Right cardiac atrium (tissue), 5 donors: ENCODE measurements around the gene CABLES1. TPM values are rescaled to one million over a fixed set of nuclear protein-coding genes. Genes with fewer than 3 reads are reported as not detected.

Experiments
- ATAC-seq, 2 donors: fragments of 200-7000 bp; cut with Tn5 transposase; one replicate each; pipeline versions ENCODE4 v1.8.0 to v1.9.1; 2020; ENCODE audit warnings: moderate library complexity in 2 of 2, mild to moderate bottlenecking in 1 of 2
- DNase-seq, 3 donors: peaks; one replicate each; pipeline ENCODE4 v3.0.0-alpha.2; 2020
- H3K27ac ChIP-seq: one replicate; pipeline ENCODE4 v1.5.1; 2013; ENCODE audit warnings: mild to moderate bottlenecking, low read length, control low read depth, moderate library complexity
- H3K27me3 ChIP-seq: one replicate; pipeline ENCODE4 v1.6.1; 2013; ENCODE audit not compliant: control insufficient read depth, insufficient read depth
- H3K4me1 ChIP-seq: one replicate; pipeline ENCODE4 v1.6.1; 2013; ENCODE audit warnings: low read length; ENCODE audit not compliant: control insufficient read depth, insufficient read depth
- H3K4me3 ChIP-seq: one replicate; pipeline ENCODE4 v1.5.1; 2013; ENCODE audit warnings: low read length, control low read depth
- H3K9me3 ChIP-seq: one replicate; pipeline ENCODE4 v1.6.1; 2013; ENCODE audit warnings: low read length; ENCODE audit not compliant: control insufficient read depth
- WGBS: extraction: QIAGEN DNeasy Blood & Tissue Kit; methylation state at CpG from one replicate; pipeline ENCODE4 v1.1.7; 2013; 5-methylcytosine and 5-hydroxymethylcytosine counted together
- intact Hi-C, 4 donors: fragments of 100-400 bp; cut with DNase I; formaldehyde crosslinking; loops; one replicate each; pipeline versions ENCODE4 v1.11.0 to v1.14.0; 2022 to 2023
- polyA plus RNA-seq: library from polyadenylated mRNA; stranded (reverse); fragments of 200-250 nt; gene quantifications from one replicate; pipeline ENCODE4 v1.2.3, GENCODE V29; 2013
- total RNA-seq, 4 donors: library from RNA; stranded (reverse); fragmentation: NEBNext Ultra II Directional; extraction: Animal tissue kit (Norgen Biotek cat#: 25700); gene quantifications; one replicate each; pipeline ENCODE4 v1.2.1, GENCODE V29; 2021
- donor health status: healthy with polysubstance abuse.
- donor health status: DM: no; HTN: yes; CAD: no.
- donor health status: DM: no; HTN: no; CAD: no.
- donor health status: DM: no; HTN: yes; CAD: no; lungs with severe emphysema.
- donor health status: DM: yes; HTN: yes; CAD: no.

Gene CABLES1
- total and polyA plus RNA-seq, 5 donors = 3.2 to 5.6 (median 4.1) TPM

DNA sequence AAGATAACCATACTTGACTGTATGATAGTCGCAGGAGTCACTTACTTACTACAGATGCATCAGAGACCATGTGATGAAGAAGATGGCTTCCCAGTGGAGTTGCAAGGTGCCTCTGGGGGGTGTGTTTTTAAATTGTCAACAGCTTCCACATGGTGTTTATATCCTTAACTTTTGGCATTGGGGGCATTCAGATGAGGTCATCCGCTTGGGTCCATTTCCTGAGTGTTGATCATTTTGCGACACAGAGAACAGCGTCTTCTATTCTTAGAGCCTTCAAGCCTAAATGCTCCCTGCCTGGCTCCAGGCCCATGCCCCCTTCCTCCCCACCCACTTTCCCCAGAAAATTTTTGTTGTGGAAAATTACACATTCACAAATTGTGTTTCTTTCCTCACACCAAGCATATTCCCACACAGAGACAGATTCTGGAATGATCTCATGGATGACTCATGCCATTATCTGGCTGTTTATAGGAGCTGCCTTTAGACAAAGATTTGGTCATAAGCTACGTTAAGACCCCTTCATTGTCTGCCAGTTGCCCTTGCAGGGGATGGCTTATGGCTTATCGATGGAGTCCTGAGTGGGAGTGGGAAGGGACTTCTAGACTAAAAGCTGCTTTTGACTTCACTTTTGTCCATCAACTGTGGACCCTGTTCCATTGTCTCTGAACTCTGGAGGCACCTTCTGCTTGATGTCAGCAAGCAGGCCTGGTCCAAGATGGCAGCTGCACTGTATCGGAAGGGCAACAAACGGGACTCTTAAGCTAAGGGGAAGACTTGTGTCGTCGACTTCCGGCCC is 91.8 kb downstream of the CABLES1 start:
- intact Hi-C loops = loop anchor here in 1 of 4 donors (10.0 kb wide), 1 partner anchor 92 kb away; the partner anchor contains the start of gene CABLES1
- H3K27ac ChIP-seq = peak overlapping the region; percentile 94
- 38% methylated on average over 11 of the region's 11 CpGs for WGBS
- peak; percentile 57 to 69 for ATAC-seq
- H3K27me3 ChIP-seq = no peaks in the 10 kb centered on the region
- H3K4me1 ChIP-seq = peaks cover 4% of the 10 kb centered on the region
- no peaks in the 10 kb centered on the region for H3K9me3 ChIP-seq
- DNase-seq = peak; percentile 78 to 86 (median 86)
- no peak overlapping the region for H3K4me3 ChIP-seq

DNA sequence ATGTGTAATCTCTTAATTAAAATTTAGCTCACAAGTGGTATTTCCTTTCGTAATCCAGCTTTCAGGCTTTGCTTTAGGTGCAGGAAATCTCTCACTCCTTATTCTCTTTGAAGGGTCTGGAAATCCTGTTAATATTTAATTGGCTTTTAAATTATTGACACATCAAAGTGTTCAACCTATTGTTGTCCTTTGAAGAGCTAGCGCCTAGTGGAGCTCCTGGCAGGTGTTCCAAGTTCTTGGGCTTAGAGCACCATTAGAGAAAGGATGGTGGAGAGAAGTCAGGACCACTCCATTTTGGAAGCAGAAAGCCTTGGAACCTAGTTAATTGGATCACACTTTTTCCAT is 92.4 kb downstream of the CABLES1 start:
- no peak for DNase-seq
- WGBS = 73% methylated on average over 2 of the region's 2 CpGs

DNA sequence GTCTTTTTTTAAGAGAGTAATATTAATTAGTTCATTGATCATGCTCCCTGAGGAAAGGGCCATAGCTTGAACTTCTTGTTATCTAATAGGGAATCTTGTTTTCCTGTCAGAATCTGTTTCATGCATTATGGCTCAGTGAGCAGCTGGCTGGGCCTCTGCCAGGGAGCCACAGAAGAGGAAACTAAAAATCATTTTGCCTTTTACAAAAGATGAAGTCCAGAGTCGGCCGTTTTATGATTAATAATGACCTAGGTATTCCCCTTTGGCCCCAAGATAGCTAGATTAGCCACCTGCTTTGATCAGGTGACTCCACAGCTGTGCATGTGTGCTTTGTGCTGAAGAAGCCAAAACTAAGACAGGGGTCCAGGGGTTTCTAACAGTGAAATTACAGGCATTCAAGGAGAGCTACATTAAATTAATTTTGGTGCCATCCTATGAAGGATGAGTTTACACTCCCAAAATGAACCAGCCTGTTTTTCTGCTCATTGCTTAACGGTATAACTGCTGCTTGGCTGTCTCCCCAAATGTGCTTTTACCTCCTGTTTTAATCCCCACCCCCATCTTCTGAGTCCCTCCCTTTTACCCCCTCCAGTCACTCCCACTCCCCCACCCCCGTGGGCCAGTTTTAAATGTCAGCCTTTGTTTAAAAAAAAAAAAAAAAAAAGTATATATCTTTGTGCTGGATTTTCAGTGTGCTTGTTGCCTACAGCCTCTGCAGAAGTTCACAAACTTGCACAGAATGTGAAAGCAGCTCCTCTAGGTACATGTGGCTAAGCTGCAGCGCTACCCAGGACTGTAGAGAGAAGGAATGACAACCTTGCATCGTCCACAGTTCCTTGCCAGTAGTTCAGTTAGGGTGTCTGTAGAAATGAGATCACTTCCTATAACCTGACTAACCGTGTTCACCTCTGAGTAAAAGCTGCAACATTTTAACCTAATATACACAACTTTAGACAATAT is 93.1 kb downstream of the CABLES1 start:
- WGBS = 36% methylated on average over 7 of the region's 7 CpGs
- no peaks in the 10 kb centered on the region for H3K9me3 ChIP-seq
- DNase-seq = peak in 1 of 3 donors; percentile 69
- ATAC-seq = no peak
- H3K4me3 ChIP-seq = no peak overlapping the region
- peak overlapping the region; percentile 39 for H3K27ac ChIP-seq
- H3K27me3 ChIP-seq = no peaks in the 10 kb centered on the region
- intact Hi-C loops = loop anchor here in 1 of 4 donors (10.0 kb wide), 1 partner anchor 94 kb away; the partner anchor contains the start of gene CABLES1
- peaks cover 4% of the 10 kb centered on the region for H3K4me1 ChIP-seq

More for the DNA sequence above, 92.4 kb downstream of the CABLES1 start:
- ATAC-seq = no peak
- Histone ChIP-seq H3K27ac (peak overlapping the region; percentile 94), H3K4me3 (no peak overlapping the region), H3K27me3 (no peaks in the 10 kb centered on the region), H3K9me3 (no peaks in the 10 kb centered on the region), H3K4me1 (peaks cover 4% of the 10 kb centered on the region)
- intact Hi-C loops = loop anchor here in 1 of 4 donors (10.0 kb wide), 1 partner anchor 93 kb away; the partner anchor contains the start of gene CABLES1

DNA sequence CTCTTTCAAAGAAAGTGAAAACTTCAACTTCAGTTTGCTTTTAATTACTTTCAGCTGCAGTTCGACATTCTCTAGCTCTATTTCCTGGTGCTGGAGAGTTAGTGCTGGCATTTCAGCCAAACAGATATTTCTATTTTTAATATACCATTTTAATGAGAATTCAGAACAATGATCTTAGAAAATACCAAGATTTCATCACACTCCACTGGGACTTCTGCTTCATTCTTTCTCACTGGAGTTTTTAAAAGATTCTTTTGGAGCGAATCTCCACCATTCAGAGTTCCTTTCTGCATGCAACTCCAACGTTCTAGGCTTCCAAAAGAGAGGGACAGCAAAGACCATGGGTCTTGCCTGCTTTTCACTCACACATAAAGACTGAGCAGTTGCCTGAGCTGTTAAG is 94.2 kb downstream of the CABLES1 start:
- H3K4me1 ChIP-seq = peaks cover 4% of the 10 kb centered on the region
- H3K4me3 ChIP-seq = no peak overlapping the region
- H3K9me3 ChIP-seq = no peaks in the 10 kb centered on the region
- intact Hi-C loops = loop anchor here in 1 of 4 donors (10.0 kb wide), 1 partner anchor 95 kb away; the partner anchor contains the start of gene CABLES1
- ATAC-seq = no peak
- H3K27me3 ChIP-seq = no peaks in the 10 kb centered on the region
- no peak overlapping the region for H3K27ac ChIP-seq
- 49% methylated on average over 3 of the region's 3 CpGs for WGBS
- DNase-seq = no peak

DNA sequence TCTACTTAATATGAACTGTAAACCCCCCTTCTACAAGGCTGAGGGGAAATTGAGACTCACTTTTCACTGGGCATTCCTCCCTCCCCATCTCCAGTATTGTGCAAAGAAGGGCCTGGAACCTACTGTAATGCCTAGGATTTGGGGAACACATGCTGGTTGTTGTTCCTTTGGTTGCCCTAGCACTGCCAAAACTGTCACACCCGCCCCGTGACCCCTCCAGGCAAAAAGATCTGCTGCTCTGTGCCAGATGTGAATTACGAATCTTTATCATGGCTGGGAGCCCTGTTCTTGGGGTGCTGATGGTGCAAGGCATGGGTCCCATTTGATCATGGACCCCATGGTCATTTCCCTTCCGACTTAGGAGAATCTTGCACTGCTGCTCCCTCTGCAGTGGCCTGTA is 95.4 kb downstream of the CABLES1 start:
- Histone ChIP-seq H3K9me3 (no peaks in the 10 kb centered on the region), H3K4me1 (peaks cover 4% of the 10 kb centered on the region), H3K4me3 (no peak overlapping the region), H3K27me3 (no peaks in the 10 kb centered on the region), H3K27ac (peak overlapping the region; percentile 82)
- 61% methylated on average over 4 of the region's 4 CpGs for WGBS
- intact Hi-C loops = loop anchor here in 1 of 4 donors (10.0 kb wide), 1 partner anchor 96 kb away; the partner anchor contains the start of gene CABLES1
- peak in 2 of 3 donors; percentile 61 to 79 for DNase-seq
- peak; percentile 20 to 47 for ATAC-seq

DNA sequence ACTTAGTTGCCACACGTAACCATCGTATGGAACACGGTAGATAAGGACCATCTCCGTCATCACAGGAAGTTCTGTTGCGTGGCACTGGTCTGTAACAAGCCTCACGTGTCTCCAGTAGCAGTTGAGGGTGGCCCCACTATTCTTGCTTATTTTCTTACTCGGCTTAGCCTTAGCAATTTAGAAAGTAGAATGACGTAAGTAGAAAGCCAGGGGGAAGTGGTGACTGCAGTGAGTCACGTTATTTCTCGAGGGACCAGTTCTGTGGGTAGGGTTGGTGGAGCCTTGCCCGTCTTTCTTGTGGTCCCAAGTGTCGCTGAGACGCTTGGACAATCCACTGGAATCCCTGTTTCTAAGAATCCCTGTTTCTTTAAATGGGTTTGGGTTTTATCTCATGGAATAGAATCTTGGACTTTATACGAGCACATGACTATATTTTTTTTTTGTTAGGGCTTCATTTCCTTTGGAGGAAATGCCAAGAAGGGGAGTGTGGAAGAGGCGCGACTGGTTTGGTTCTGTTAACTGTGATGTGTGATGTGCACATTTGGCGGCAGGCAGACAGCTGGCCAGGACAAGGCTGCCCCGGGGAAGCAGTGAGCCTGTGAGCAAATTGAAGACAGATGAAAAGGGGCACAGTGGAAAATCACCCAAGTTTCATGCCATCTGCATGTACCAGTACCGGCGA is 96.2 kb downstream of the CABLES1 start:
- intact Hi-C loops = loop anchor here in 1 of 4 donors (10.0 kb wide), 1 partner anchor 97 kb away; the partner anchor contains the start of gene CABLES1
- ATAC-seq (peak; percentile 89 to 90), DNase-seq (peak; percentile 82 to 89 (median 83))
- H3K4me3 ChIP-seq = no peak overlapping the region
- peak overlapping the region; percentile 32 for H3K27ac ChIP-seq
- H3K9me3 ChIP-seq = no peaks in the 10 kb centered on the region
- H3K4me1 ChIP-seq = peaks cover 4% of the 10 kb centered on the region
- H3K27me3 ChIP-seq = no peaks in the 10 kb centered on the region
- WGBS = 29% methylated on average over 20 of the region's 20 CpGs

DNA sequence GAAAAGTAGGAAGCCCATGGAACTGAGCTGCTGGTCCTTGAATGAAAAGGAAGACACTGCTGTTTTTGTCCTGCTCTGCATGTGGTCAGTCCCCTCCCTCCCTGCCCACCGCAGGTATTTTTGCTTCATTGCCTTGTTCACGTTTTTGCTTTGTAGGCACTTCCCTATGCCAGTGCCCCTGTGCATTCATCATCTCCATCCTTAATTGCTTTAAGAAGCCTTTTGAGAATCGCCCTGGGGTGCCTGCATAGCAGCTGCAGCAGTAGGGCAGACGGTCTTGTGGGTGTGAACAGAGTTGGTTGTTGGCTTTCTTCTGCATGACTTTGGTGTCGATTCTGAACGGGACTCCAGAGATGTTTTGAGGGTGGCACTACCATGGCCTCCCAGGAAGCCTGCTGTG is 97.0 kb downstream of the CABLES1 start:
- no peak overlapping the region for H3K27ac ChIP-seq
- H3K4me1 ChIP-seq = peaks cover 6% of the 10 kb centered on the region
- no peak for DNase-seq
- no peaks in the 10 kb centered on the region for H3K9me3 ChIP-seq
- 83% methylated on average over 6 of the region's 6 CpGs for WGBS
- no peak for ATAC-seq
- H3K27me3 ChIP-seq = no peaks in the 10 kb centered on the region
- intact Hi-C loops = loop anchor here in 1 of 4 donors (10.0 kb wide), 1 partner anchor 98 kb away; the partner anchor contains the start of gene CABLES1
- H3K4me3 ChIP-seq = no peak overlapping the region

DNA sequence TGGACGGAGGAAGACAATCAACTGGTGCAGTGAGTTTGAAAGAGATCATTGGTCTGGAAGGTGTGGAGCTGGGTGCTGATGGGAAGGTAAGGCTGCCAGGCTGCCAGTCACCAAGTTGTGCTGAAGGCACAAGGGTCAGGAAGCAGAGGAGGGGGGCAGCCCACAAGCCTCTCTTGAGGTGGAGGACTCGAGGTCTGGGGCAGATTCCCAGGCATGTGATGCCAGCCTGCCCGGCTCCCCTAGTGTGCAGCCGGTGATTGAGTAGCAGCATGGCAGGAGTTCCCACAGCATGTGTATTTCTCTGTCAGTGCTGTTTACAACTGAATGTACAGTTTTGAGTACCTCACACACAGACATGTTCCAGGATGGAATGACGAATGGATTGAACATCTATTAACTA is 99.3 kb downstream of the CABLES1 start:
- Histone ChIP-seq H3K4me1 (peaks cover 12% of the 10 kb centered on the region), H3K9me3 (no peaks in the 10 kb centered on the region), H3K27me3 (no peaks in the 10 kb centered on the region), H3K27ac (no peak overlapping the region), H3K4me3 (no peak overlapping the region)
- ATAC-seq (no peak), DNase-seq (no peak)
- intact Hi-C loops = loop anchor here in 1 of 4 donors (5.0 to 10.0 kb wide), 2 partner anchors 100 to 123 kb away; partner anchors contain the start of gene CABLES1
- 84% methylated on average over 5 of the region's 5 CpGs for WGBS

DNA sequence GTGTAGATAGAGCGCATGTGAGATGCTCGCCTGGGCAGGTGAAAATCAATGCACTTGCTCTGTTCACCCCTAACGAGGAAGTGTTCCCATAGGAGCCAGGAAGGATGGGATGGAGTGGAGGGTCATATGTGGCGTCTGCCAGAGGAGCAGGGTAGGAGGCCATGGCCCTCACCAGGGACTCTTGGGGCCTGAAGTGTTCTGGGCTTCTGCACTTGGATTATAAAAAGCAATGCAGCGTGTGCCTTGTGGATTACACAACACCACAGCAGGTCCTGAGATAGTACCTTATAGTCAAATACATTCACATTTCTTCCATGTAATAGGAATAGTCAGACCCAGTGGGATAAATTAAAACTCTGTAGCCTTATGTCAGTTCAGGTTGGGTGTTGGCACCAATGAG is 100.1 kb downstream of the CABLES1 start:
- no peaks in the 10 kb centered on the region for H3K27me3 ChIP-seq
- no peak for ATAC-seq
- no peak overlapping the region for H3K4me3 ChIP-seq
- intact Hi-C loops = loop anchor here in 1 of 4 donors (5.0 to 10.0 kb wide), 2 partner anchors 101 to 122 kb away; partner anchors contain the start of gene CABLES1
- no peak for DNase-seq
- H3K27ac ChIP-seq = no peak overlapping the region
- H3K4me1 ChIP-seq = peaks cover 12% of the 10 kb centered on the region
- 78% methylated on average over 5 of the region's 5 CpGs for WGBS
- H3K9me3 ChIP-seq = no peaks in the 10 kb centered on the region

DNA sequence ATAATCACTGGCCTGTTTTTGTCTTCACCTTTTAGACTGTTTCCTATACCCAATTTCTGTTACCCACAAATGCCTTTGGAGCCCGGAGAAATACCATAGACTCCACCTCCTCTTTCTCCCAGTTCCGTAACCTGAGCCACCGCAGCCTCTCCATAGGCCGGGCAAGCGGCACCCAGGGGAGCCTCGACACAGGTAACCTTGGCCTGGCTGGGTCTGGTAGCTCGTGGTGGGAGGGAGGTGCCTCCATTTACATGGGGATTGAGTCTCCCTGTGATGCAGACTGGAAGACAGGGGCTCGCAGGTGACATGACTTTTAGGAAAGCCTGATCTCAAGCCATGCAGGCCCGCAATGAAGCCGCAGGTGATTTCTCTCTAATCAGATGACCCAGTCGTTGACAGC is 100.6 kb downstream of the CABLES1 start:
- intact Hi-C loops = loop anchor here in 1 of 4 donors (5.0 to 10.0 kb wide), 2 partner anchors 101 to 121 kb away; partner anchors contain the start of gene CABLES1
- no peak for DNase-seq

More for the DNA sequence above, 100.6 kb downstream of the CABLES1 start:
- Histone ChIP-seq H3K27me3 (no peaks in the 10 kb centered on the region), H3K27ac (no peak overlapping the region), H3K4me3 (no peak overlapping the region), H3K4me1 (peaks cover 9% of the 10 kb centered on the region), H3K9me3 (no peaks in the 10 kb centered on the region)
- WGBS = 87% methylated on average over 11 of the region's 11 CpGs
- no peak for ATAC-seq
